HepG2 (cell line): ENCODE data around the gene SDC3. TPM values are rescaled to one million over a fixed set of nuclear protein-coding genes. Genes with fewer than 3 reads are reported as not detected.

Source experiments
- ATAC-seq: fragments of 200-7000 bp; cut with Tn5 transposase; 3 replicates; pipeline ENCODE4 v1.9.1; 2020; ENCODE audit warnings: mild to moderate bottlenecking, moderate library complexity
- BruUV-seq: library from RNA; stranded (reverse); fragments of 400-500 nt; replicated peaks from 2 replicates; lab custom pipeline; 2021; lab: Mats Ljungman, UMichigan
- CTCF ChIA-PET: fragments of 300-600 bp; formaldehyde crosslinking; extraction: SDS; loops from one replicate; lab custom pipeline; 2021; ENCODE audit warnings: low total read pairs, inconsistent platforms, low intra/inter-chr PET ratio; lab: Yijun Ruan, JAX
- POLR2A ChIA-PET: fragments of 350-600 bp; sonication (Branson Sonifier 250); formaldehyde crosslinking; loops from one replicate; lab custom pipeline; 2020; ENCODE audit warnings: antibody characterized with exemption, inconsistent platforms; lab: Yijun Ruan, JAX
- DNase-seq: peaks from one replicate; pipeline ENCODE4 v3.0.0-alpha.2; 2015; ENCODE audit warnings: low spot score
- FAIRE-seq: peaks from 3 replicates; lab custom pipeline; 2011; peaks lifted over from hg19 to GRCh38; lab: Jason Lieb, UNC
- H2AFZ ChIP-seq: one replicate; pipeline ENCODE4 v1.6.1; 2011; ENCODE audit warnings: low read length, inconsistent platforms
- H3K27ac ChIP-seq: fragments of 300-600 bp; 3 replicates; pipeline ENCODE4 v1.8.0; 2011; ENCODE audit warnings: mixed run types, mild to moderate bottlenecking, mixed read lengths, low read length, inconsistent platforms; ENCODE audit not compliant: insufficient read depth; ENCODE audit errors: extremely low read length
- H3K27me3 ChIP-seq, 2 experiments: fragments of 200-600 bp in 1 of 2; 2 replicates in 1 of 2; 3 replicates in 1 of 2; pipeline versions ENCODE4 v1.6.0 to v1.8.0; 2011; ENCODE audit warnings: low read length in 2 of 2, mild to moderate bottlenecking in 2 of 2, moderate library complexity in 2 of 2, inconsistent platforms in 1 of 2; ENCODE audit not compliant: insufficient read depth in 2 of 2, control insufficient read depth in 1 of 2
- H3K36me3 ChIP-seq, 2 experiments: fragments of 200-600 bp in 1 of 2; replicated peaks in 1 of 2; 2 replicates in 1 of 2; 3 replicates in 1 of 2; pipeline versions ENCODE4 v1.5.1 to v1.8.0; 2011; ENCODE audit warnings: low read length in 2 of 2, inconsistent platforms in 1 of 2; ENCODE audit not compliant: insufficient read depth in 2 of 2, control insufficient read depth in 1 of 2
- H3K4me1 ChIP-seq: 2 replicates; pipeline ENCODE4 v1.5.1; 2012; ENCODE audit warnings: low read length, inconsistent platforms; ENCODE audit not compliant: insufficient read depth
- H3K4me2 ChIP-seq: 2 replicates; pipeline ENCODE4 v1.6.0; 2011; ENCODE audit warnings: low read depth, low read length, inconsistent platforms
- H3K4me3 ChIP-seq, 3 experiments: fragments of 200-600 bp in 1 of 3; sonication (generic), shearing (Covaris generic) in 1 of 3; replicated peaks in 1 of 3; 2 replicates each; pipeline ENCODE4 v1.5.1; 2011 to 2016; ENCODE audit warnings: low read length in 3 of 3, inconsistent platforms in 2 of 3, low read depth in 2 of 3, mild to moderate bottlenecking in 2 of 3, control low read depth in 1 of 3, mixed read lengths in 1 of 3; ENCODE audit not compliant: insufficient read depth in 1 of 3
- H3K79me2 ChIP-seq: one replicate; pipeline ENCODE4 v1.6.1; 2011; ENCODE audit warnings: low read length, inconsistent platforms; ENCODE audit not compliant: insufficient read depth
- H3K9ac ChIP-seq: 2 replicates; pipeline ENCODE4 v1.6.0; 2011; ENCODE audit warnings: mild to moderate bottlenecking, low read depth, low read length, inconsistent platforms; ENCODE audit not compliant: insufficient read depth
- H3K9me3 ChIP-seq: 2 replicates; pipeline ENCODE4 v1.5.1; 2012; ENCODE audit warnings: mild to moderate bottlenecking, low read length
- H4K20me1 ChIP-seq: 2 replicates; pipeline ENCODE4 v1.6.0; 2011; ENCODE audit warnings: inconsistent platforms, mild to moderate bottlenecking, low read length, moderate library complexity; ENCODE audit not compliant: insufficient read depth
- ATF3 ChIP-seq: sonication (generic); formaldehyde crosslinking; IDR thresholded peaks from 2 replicates; pipeline ENCODE4 v1.4.0; 2020; ENCODE audit warnings: missing genetic modification reagents
- BORCS8-MEF2B ChIP-seq: sonication (generic); formaldehyde crosslinking; IDR thresholded peaks from 2 replicates; pipeline ENCODE4 v1.8.0; 2022; ENCODE audit warnings: mild to moderate bottlenecking, missing genetic modification reagents
- RARG ChIP-seq: sonication (generic); formaldehyde crosslinking; IDR thresholded peaks from 2 replicates; pipeline ENCODE4 v1.4.0; 2020; ENCODE audit warnings: low read depth, mild to moderate bottlenecking, missing genetic modification reagents
- SAP130 ChIP-seq: IDR thresholded peaks from 2 replicates; pipeline ENCODE4 v1.6.1; 2016; ENCODE audit warnings: low read depth
- ZBTB40 ChIP-seq, 2 experiments: fragments of 450-650 bp in 1 of 2; sonication (generic) in 1 of 2; formaldehyde crosslinking in 1 of 2; IDR thresholded peaks; 2 replicates each; pipeline versions ENCODE4 v1.6.1 to v1.8.0; 2016 to 2022; ENCODE audit warnings: antibody characterized with exemption in 1 of 2, mild to moderate bottlenecking in 1 of 2, missing genetic modification reagents in 1 of 2
- ZFP91 ChIP-seq: sonication (generic); formaldehyde crosslinking; IDR thresholded peaks from 2 replicates; pipeline ENCODE4 v1.9.0; 2022; ENCODE audit warnings: missing genetic modification reagents, mild to moderate bottlenecking, borderline replicate concordance
- ZFY ChIP-seq: sonication (generic); formaldehyde crosslinking; IDR thresholded peaks from 2 replicates; pipeline ENCODE4 v1.4.0; 2020; ENCODE audit warnings: missing genetic modification reagents
- ZKSCAN8 ChIP-seq: IDR thresholded peaks from 2 replicates; pipeline ENCODE4 v1.6.1; 2016; ENCODE audit warnings: borderline replicate concordance, missing genetic modification reagents, missing compliant biosample characterization
- WGBS: methylation state at CpG from one replicate; pipeline ENCODE4 v1.1.6; 2017; ENCODE audit warnings: low lambda C conversion rate; 5-methylcytosine and 5-hydroxymethylcytosine counted together
- in situ Hi-C: cut with HindIII; loops from 2 replicates; pipeline ENCODE4 v1.10.0; 2017; ENCODE audit warnings: low pct_unique_long_range_greater_than_20kb; ENCODE audit not compliant: extremely low pct_ligation_motif_present
- intact Hi-C: fragments of 100-400 bp; cut with micrococcal nuclease; formaldehyde crosslinking; loops from one replicate; pipeline ENCODE4 v1.10.0; 2022; ENCODE audit not compliant: unreplicated experiment
- polyA plus RNA-seq, 8 experiments: library from polyadenylated mRNA; depleted of rRNA in 3 of 8; stranded (reverse) in 7 of 8; unstranded in 1 of 8; fragments of >200 nt; fragmentation: Illumina TruSeq in 4 of 8; extraction: Trizol in 4 of 8; gene quantifications; 2 replicates each; pipeline versions ENCODE4 v1.2.1 to v1.2.3, GENCODE V29; 2011 to 2016; ENCODE audit warnings: low read depth in 4 of 8, missing spikeins in 1 of 8, mixed read lengths in 1 of 8; ENCODE audit not compliant: insufficient read depth in 1 of 8
- total RNA-seq, 5 experiments: library from RNA; depleted of rRNA; stranded (reverse); fragments of >200 nt; fragmentation: Illumina TruSeq; extraction: Trizol; gene quantifications; 2 replicates each; pipeline ENCODE4 v1.2.3, GENCODE V29; 2016; ENCODE audit warnings: low read depth in 1 of 5
- TF ChIP-seq, protein P1 (sequence below): sonication (generic); formaldehyde crosslinking; IDR thresholded peaks from 2 replicates; pipeline ENCODE4 v1.8.0; 2022; ENCODE audit warnings: mild to moderate bottlenecking, missing genetic modification reagents, moderate library complexity

Gene SDC3
- total and polyA plus RNA-seq, 2 of the 13 experiments (the other 11 are each of a cell fraction or from before 2014, with no cell fraction given): 0.49 to 0.84 TPM

- Histone ChIP-seq H3K4me3 (no peak overlapping the region), H2AFZ (no peak overlapping the region), H3K27me3 (no peaks in the 10 kb centered on the region; a peak in 1 of 5 replicates), H3K36me3 (no peaks in the 10 kb centered on the region), H3K4me2 (no peak overlapping the region), H3K9ac (no peak overlapping the region), H3K4me1 (peaks cover 27% of the 10 kb centered on the region), H3K27ac (no peak overlapping the region), H3K9me3 (no peaks in the 10 kb centered on the region), H4K20me1 (no peaks in the 10 kb centered on the region), H3K79me2 (no peaks in the 10 kb centered on the region)
- FAIRE-seq: no peak
- intact Hi-C loops (no loop called here), in situ Hi-C loops (no loop called here)
- ChIA-PET CTCF (no interaction called here), POLR2A (no interaction called here)
- TF ChIP-seq RARG (no peak), ZFP91 (CRISPR knock-in tag) (no peak), BORCS8-MEF2B (no peak), SAP130 (CRISPR knock-in tag) (no peak), ATF3 (CRISPR knock-in tag) (no peak), ZFY (no peak), ZKSCAN8 (no peak), ZBTB40 (IDR thresholded peaks at IDR 0.05) (no peak), ZBTB40 (CRISPR knock-in tag; IDR thresholded peaks at IDR 0.05) (no peak)
- TF ChIP-seq, protein P1, sequence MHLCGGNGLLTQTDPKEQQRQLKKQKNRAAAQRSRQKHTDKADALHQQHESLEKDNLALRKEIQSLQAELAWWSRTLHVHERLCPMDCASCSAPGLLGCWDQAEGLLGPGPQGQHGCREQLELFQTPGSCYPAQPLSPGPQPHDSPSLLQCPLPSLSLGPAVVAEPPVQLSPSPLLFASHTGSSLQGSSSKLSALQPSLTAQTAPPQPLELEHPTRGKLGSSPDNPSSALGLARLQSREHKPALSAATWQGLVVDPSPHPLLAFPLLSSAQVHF (CRISPR knock-in tag): no peak
- no peak for ATAC-seq
- 83% methylated on average over 5 of the region's 5 CpGs for WGBS
- BruUV-seq: no TSS peak
- DNase-seq: no peak
Measured at GRCh38 chr1:30889511-30889910, 19.0 kb downstream of the SDC3 start.
